H1 (cell line): Measurements from ENCODE around the gene GNAT1. TPM values are rescaled to one million over a fixed set of nuclear protein-coding genes. Genes with fewer than 3 reads are reported as not detected.

Experiments
- CTCF ChIA-PET: fragments of 300-600 bp; sonication (Branson Sonifier 250); formaldehyde crosslinking; loops from one replicate; lab custom pipeline; 2021; ENCODE audit not compliant: partially characterized antibody; lab: Charles Lee
- POLR2A ChIA-PET: fragments of 300-600 bp; sonication (Branson Sonifier 250); formaldehyde crosslinking; loops from one replicate; lab custom pipeline; 2021; ENCODE audit warnings: inconsistent platforms; ENCODE audit not compliant: partially characterized antibody; lab: Charles Lee
- DNase-seq, 2 experiments: peaks; one replicate each; pipeline versions ENCODE4 v3.0.0 to v3.0.0-alpha.2; 2010 to 2022; ENCODE audit warnings: low spot score in 2 of 2, low read depth in 1 of 2, mixed read lengths in 1 of 2
- FAIRE-seq: peaks from 2 replicates; lab custom pipeline; 2011; peaks lifted over from hg19 to GRCh38; lab: Jason Lieb, UNC
- H2AFZ ChIP-seq: 2 replicates; pipeline ENCODE4 v1.8.1; 2012; ENCODE audit warnings: low read length, inconsistent platforms
- H2AK5ac ChIP-seq: 2 replicates; pipeline ENCODE4 v1.6.1; 2013; ENCODE audit warnings: low read depth, low read length
- H2BK120ac ChIP-seq: replicated peaks from 2 replicates; pipeline ENCODE3; 2013; ENCODE audit warnings: low read depth, low read length, inconsistent platforms
- H2BK12ac ChIP-seq: 2 replicates; pipeline ENCODE4 v1.6.1; 2013; ENCODE audit warnings: low read depth, low read length
- H2BK15ac ChIP-seq: 2 replicates; pipeline ENCODE4 v1.6.1; 2013; ENCODE audit warnings: low read length
- H2BK20ac ChIP-seq: 2 replicates; pipeline ENCODE4 v1.6.1; 2013; ENCODE audit warnings: low read length
- H2BK5ac ChIP-seq: 2 replicates; pipeline ENCODE4 v1.6.1; 2013; ENCODE audit warnings: low read depth, low read length
- H3K14ac ChIP-seq: 2 replicates; pipeline ENCODE4 v1.6.1; 2013; ENCODE audit warnings: inconsistent platforms; ENCODE audit not compliant: insufficient read length
- H3K18ac ChIP-seq: 2 replicates; pipeline ENCODE4 v1.6.1; 2013; ENCODE audit warnings: low read length; ENCODE audit errors: extremely low read depth
- H3K23ac ChIP-seq: 2 replicates; pipeline ENCODE4 v1.6.1; 2013; ENCODE audit warnings: inconsistent platforms; ENCODE audit not compliant: insufficient read length
- H3K23me2 ChIP-seq: 2 replicates; pipeline ENCODE4 v1.6.1; 2013; ENCODE audit warnings: low read depth, low read length
- H3K27ac ChIP-seq: 2 replicates; pipeline ENCODE4 v1.6.1; 2011; ENCODE audit warnings: low read depth, low read length, inconsistent platforms
- H3K27me3 ChIP-seq, 4 experiments: replicated peaks in 1 of 4; 1 replicate in 1 of 4; 2 replicates in 3 of 4; pipeline versions ENCODE4 v1.6.1 to v1.8.1; 2011 to 2013; ENCODE audit warnings: low read length in 3 of 4, mild to moderate bottlenecking in 3 of 4, inconsistent platforms in 2 of 4, mixed read lengths in 2 of 4, moderate library complexity in 1 of 4; ENCODE audit not compliant: control insufficient read depth in 3 of 4, insufficient read depth in 3 of 4; ENCODE audit errors: extremely low read depth in 1 of 4
- H3K36me3 ChIP-seq, 4 experiments: 2 replicates each; pipeline versions ENCODE4 v1.6.1 to v1.8.1; 2011 to 2013; ENCODE audit warnings: mild to moderate bottlenecking in 4 of 4, low read length in 3 of 4, moderate library complexity in 2 of 4, control low read depth in 1 of 4, inconsistent platforms in 1 of 4; ENCODE audit not compliant: insufficient read depth in 4 of 4, control insufficient read depth in 2 of 4
- H3K4ac ChIP-seq: replicated peaks from 2 replicates; pipeline ENCODE3; 2013; ENCODE audit warnings: low read length, low read depth, mixed read lengths, inconsistent platforms; ENCODE audit not compliant: insufficient read length
- H3K4me1 ChIP-seq, 4 experiments: replicated peaks in 1 of 4; 1 replicate in 1 of 4; 2 replicates in 3 of 4; pipeline versions ENCODE4 v1.6.1 to v1.8.1; 2011 to 2013; ENCODE audit warnings: low read length in 3 of 4, inconsistent platforms in 2 of 4, mixed read lengths in 1 of 4; ENCODE audit not compliant: insufficient read depth in 4 of 4, control insufficient read depth in 3 of 4
- H3K4me2 ChIP-seq, 2 experiments: 2 replicates each; pipeline versions ENCODE4 v1.6.1 to v1.8.1; 2011 to 2013; ENCODE audit warnings: low read depth in 2 of 2, low read length in 2 of 2, control low read depth in 1 of 2, inconsistent platforms in 1 of 2, mild to moderate bottlenecking in 1 of 2; ENCODE audit not compliant: insufficient read depth in 1 of 2
- H3K4me3 ChIP-seq, 4 experiments: fragments of 200-600, 300-600 bp in 1 of 4; sonication (generic), shearing (Covaris generic), sonication (Bioruptor Twin) in 1 of 4; 2 replicates each; pipeline versions ENCODE4 v1.5.1 to v1.8.1; 2011 to 2016; ENCODE audit warnings: low read length in 4 of 4, low read depth in 3 of 4, control low read depth in 2 of 4, inconsistent platforms in 2 of 4, mild to moderate bottlenecking in 2 of 4, mixed read lengths in 1 of 4, moderate library complexity in 1 of 4; ENCODE audit not compliant: insufficient read depth in 2 of 4; ENCODE audit errors: extremely low read depth in 1 of 4
- H3K56ac ChIP-seq: replicated peaks from 2 replicates; pipeline ENCODE3; 2013; ENCODE audit warnings: low read depth, mild to moderate bottlenecking, mixed read lengths, low read length, inconsistent platforms; ENCODE audit not compliant: insufficient read length
- H3K79me1 ChIP-seq: 2 replicates; pipeline ENCODE4 v1.6.1; 2013; ENCODE audit warnings: low read depth, low read length, control low read depth
- H3K79me2 ChIP-seq, 2 experiments: 2 replicates each; pipeline versions ENCODE4 v1.6.1 to v1.8.1; 2012 to 2013; ENCODE audit warnings: low read length in 2 of 2, mild to moderate bottlenecking in 2 of 2, inconsistent platforms in 1 of 2; ENCODE audit not compliant: insufficient read depth in 2 of 2, control insufficient read depth in 1 of 2
- H3K9ac ChIP-seq, 4 experiments: replicated peaks in 1 of 4; 1 replicate in 1 of 4; 2 replicates in 3 of 4; pipeline versions ENCODE4 v1.6.1 to v1.8.1; 2011 to 2013; ENCODE audit warnings: low read depth in 3 of 4, low read length in 3 of 4, control low read depth in 2 of 4, mild to moderate bottlenecking in 2 of 4, moderate library complexity in 2 of 4, inconsistent platforms in 1 of 4; ENCODE audit errors: extremely low read depth in 1 of 4
- H3K9me3 ChIP-seq, 2 experiments: 2 replicates each; pipeline versions ENCODE4 v1.6.1 to v1.8.1; 2012 to 2013; ENCODE audit warnings: mild to moderate bottlenecking in 2 of 2, moderate library complexity in 2 of 2, control low read depth in 1 of 2, inconsistent platforms in 1 of 2, low read depth in 1 of 2, low read length in 1 of 2, mixed read lengths in 1 of 2; ENCODE audit not compliant: insufficient read depth in 2 of 2
- H4K20me1 ChIP-seq, 2 experiments: replicated peaks in 1 of 2; 2 replicates each; pipeline versions ENCODE3 to v1.8.1; 2011 to 2013; ENCODE audit warnings: inconsistent platforms in 2 of 2, low read length in 2 of 2, mild to moderate bottlenecking in 1 of 2; ENCODE audit not compliant: insufficient read depth in 2 of 2, control insufficient read depth in 1 of 2
- H4K5ac ChIP-seq: 2 replicates; pipeline ENCODE4 v1.6.1; 2013; ENCODE audit warnings: low read length, low read depth, mixed read lengths, inconsistent platforms; ENCODE audit not compliant: insufficient read length
- H4K8ac ChIP-seq: 2 replicates; pipeline ENCODE4 v1.8.0; 2013; ENCODE audit warnings: mild to moderate bottlenecking, moderate library complexity, low read length, inconsistent platforms; ENCODE audit not compliant: insufficient read depth; ENCODE audit errors: extremely low read depth
- H4K91ac ChIP-seq: replicated peaks from 2 replicates; pipeline ENCODE3; 2013; ENCODE audit warnings: low read length, mixed read lengths, inconsistent platforms; ENCODE audit not compliant: insufficient read length
- EZH2 ChIP-seq: fragments of 200-600 bp; sonication (generic); IDR thresholded peaks from 2 replicates; pipeline ENCODE4 v1.7.1; 2012; ENCODE audit warnings: low read depth, mild to moderate bottlenecking, moderate library complexity, low read length, inconsistent platforms; ENCODE audit not compliant: severe bottlenecking
- FOSL1 ChIP-seq: IDR thresholded peaks from 2 replicates; pipeline ENCODE4 v1.6.1; 2011; ENCODE audit warnings: mild to moderate bottlenecking, low read depth, low read length, moderate library complexity; ENCODE audit not compliant: insufficient read depth
- HDAC2 ChIP-seq, 2 experiments: fragments of 300-600 bp in 1 of 2; sonication (generic) in 1 of 2; IDR thresholded peaks; 2 replicates each; pipeline ENCODE4 v1.6.1; 2011 to 2012; ENCODE audit warnings: low read depth in 2 of 2, low read length in 2 of 2, mild to moderate bottlenecking in 2 of 2, moderate library complexity in 2 of 2, borderline replicate concordance in 1 of 2, inconsistent platforms in 1 of 2
- POU5F1 ChIP-seq: IDR thresholded peaks from 2 replicates; pipeline ENCODE4 v1.6.1; 2011; ENCODE audit warnings: low read depth, mild to moderate bottlenecking, low read length, moderate library complexity
- RAD21 ChIP-seq, 2 experiments: IDR thresholded peaks in 1 of 2; conservative IDR thresholded peaks in 1 of 2; 2 replicates each; pipeline ENCODE4 v1.6.1; 2011; ENCODE audit warnings: low read depth in 2 of 2, low read length in 2 of 2, improper control_type of control experiment in 1 of 2, inconsistent platforms in 1 of 2, mild to moderate bottlenecking in 1 of 2, moderate library complexity in 1 of 2
- RFX5 ChIP-seq: IDR thresholded peaks from 2 replicates; pipeline ENCODE4 v1.6.1; 2011; ENCODE audit warnings: low read depth, low read length, improper control_type of control experiment, borderline replicate concordance
- SP2 ChIP-seq: IDR thresholded peaks from 2 replicates; pipeline ENCODE4 v1.6.1; 2012; ENCODE audit warnings: mild to moderate bottlenecking, low read length, inconsistent platforms
- SRF ChIP-seq: IDR thresholded peaks from 2 replicates; pipeline ENCODE4 v1.6.1; 2011; ENCODE audit warnings: mild to moderate bottlenecking, low read depth, low read length, moderate library complexity
- TAF7 ChIP-seq: optimal IDR thresholded peaks from 2 replicates; pipeline ENCODE3; 2011; ENCODE audit warnings: low read depth, mild to moderate bottlenecking, inconsistent platforms, low read length, moderate library complexity, borderline replicate concordance
- WGBS, 2 experiments: shearing (Covaris generic) in 1 of 2; methylation state at CpG; one replicate each; pipeline versions ENCODE4 v1.1.6 to v1.1.7; 2013 to 2015; ENCODE audit warnings: low lambda C conversion rate in 2 of 2, mixed read lengths in 2 of 2, inconsistent platforms in 1 of 2, low coverage in 1 of 2, missing lambda C conversion rate in 1 of 2; ENCODE audit not compliant: insufficient replicate concordance in 2 of 2, insufficient coverage in 1 of 2, insufficient read length in 1 of 2; ENCODE audit errors: extremely low coverage in 1 of 2, missing lambda C conversion rate in 1 of 2; 5-methylcytosine and 5-hydroxymethylcytosine counted together
- polyA plus RNA-seq, 7 experiments: library from polyadenylated mRNA; depleted of rRNA in 3 of 7; stranded (reverse) in 5 of 7; unstranded in 2 of 7; fragments of >200 nt in 5 of 7; fragments of 200-250 nt in 2 of 7; gene quantifications; 1 replicate in 5 of 7; 2 replicates in 1 of 7; 4 replicates in 1 of 7; pipeline versions ENCODE4 v1.2.1 to v1.2.3, GENCODE V29; 2011 to 2013; ENCODE audit warnings: missing spikeins in 2 of 7, mixed read lengths in 2 of 7
- total RNA-seq: library from RNA; stranded (reverse); fragmentation: NEBNext Ultra II Directional; extraction: Animal tissue kit (Norgen Biotek cat#: 25700); gene quantifications from 2 replicates; pipeline ENCODE4 v1.2.1, GENCODE V29; 2021
- TF ChIP-seq, protein P1 (sequence below): IDR thresholded peaks from 2 replicates; pipeline ENCODE4 v1.6.1; 2012; ENCODE audit warnings: inconsistent platforms

The GNAT1 gene
- total and polyA plus RNA-seq, 2 of the 8 experiments (the other 6 are each of a cell fraction or from before 2014, with no cell fraction given) = 0.08 TPM; not detected in 1

DNA sequence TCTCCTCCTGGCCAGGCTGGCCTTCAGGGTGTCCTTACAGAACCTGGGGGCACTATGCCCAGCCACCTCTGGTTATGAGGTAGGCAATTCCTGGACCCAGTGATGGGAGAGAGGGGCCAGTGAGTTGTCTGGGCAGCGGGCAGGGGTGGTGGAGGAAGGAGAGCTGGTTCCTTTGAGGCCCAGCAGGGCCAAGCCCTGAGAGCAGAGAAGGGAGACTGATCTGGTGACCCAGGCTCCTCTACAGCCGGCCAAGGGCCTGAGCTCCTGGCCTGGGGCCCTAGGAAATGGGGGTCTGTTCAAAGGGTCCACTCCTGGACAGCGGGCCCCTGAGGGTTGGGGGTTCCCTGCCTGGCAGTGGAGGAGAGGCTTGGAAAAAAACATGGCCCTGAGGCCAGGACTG is 21.6 kb downstream of the GNAT1 start:
- 0 out of 2 replicates have a peak overlapping the region, but pooled peaks have one; percentile 61 for H2BK15ac ChIP-seq
- H3K9me3 ChIP-seq = no peaks in the 10 kb centered on the region
- H3K23me2 ChIP-seq = no peaks in the 10 kb centered on the region
- ChIA-PET CTCF (interaction anchor here (0.8 to 48.1 kb wide), 10 partner anchors 7 to 222 kb away, joined by 3 to 2149 read pairs (median 10); partner anchors contain the start of genes GNAI2, GNAT1, LSMEM2 and SEMA3B), POLR2A (interaction anchor here (1.2 kb wide), 1 partner anchor 9 kb away, joined by 3 read pairs; no protein-coding TSS in a partner anchor)
- FAIRE-seq (no peak), DNase-seq (no peak)
- no peak overlapping the region for H3K27ac ChIP-seq
- no peak overlapping the region for H3K56ac ChIP-seq
- 83% methylated on average over 2 of the region's 3 CpGs; no CpG with 5 or more reads in 1 of the 2 experiments for WGBS, 2 experiments
- H2AK5ac ChIP-seq = no peak overlapping the region
- no peak overlapping the region for H2AFZ ChIP-seq
- no peak overlapping the region for H3K4me2 ChIP-seq
- H3K4me1 ChIP-seq = peaks cover 0 to 23% (median 10%) of the 10 kb centered on the region in 4 experiments; a peak in 5 of 7 replicates
- no peak overlapping the region for H2BK12ac ChIP-seq
- peaks cover 0 to 3% (median 0%) of the 10 kb centered on the region in 4 experiments; a peak in 2 of 7 replicates for H3K27me3 ChIP-seq
- H3K4me3 ChIP-seq = no peak overlapping the region
- H2BK5ac ChIP-seq = no peak overlapping the region
- H3K18ac ChIP-seq = no peak overlapping the region
- no peak overlapping the region for H3K4ac ChIP-seq
- H3K36me3 ChIP-seq = no peaks in the 10 kb centered on the region
- no peak overlapping the region for H2BK120ac ChIP-seq
- H4K91ac ChIP-seq = no peak overlapping the region
- H4K20me1 ChIP-seq = no peaks in the 10 kb centered on the region
- H3K79me1 ChIP-seq = no peaks in the 10 kb centered on the region
- no peaks in the 10 kb centered on the region for H3K79me2 ChIP-seq
- H3K14ac ChIP-seq = no peak overlapping the region
- peak overlapping the region; percentile 23; the same call in 1 of the 2 replicates for H4K8ac ChIP-seq
- H4K5ac ChIP-seq = no peak overlapping the region
- no peak overlapping the region for H3K23ac ChIP-seq
- H3K9ac ChIP-seq = no peak overlapping the region
- H2BK20ac ChIP-seq = no peak overlapping the region
- TF ChIP-seq POU5F1 (no peak), EZH2 (no peak), SP2 (no peak), RAD21 (IDR thresholded peaks at IDR 0.05 in 1 of 2, conservative IDR thresholded peaks at IDR 0.05 in 1 of 2; ENCODE audit: low read depth in 2 of 2, low read length in 2 of 2) (no peak), RFX5 (no peak), HDAC2 (IDR thresholded peaks at IDR 0.05; ENCODE audit: borderline replicate concordance in 1 of 2, low read depth in 2 of 2, low read length in 2 of 2) (no peak), SRF (no peak), TAF7 (no peak), FOSL1 (no peak)
- TF ChIP-seq, protein P1, sequence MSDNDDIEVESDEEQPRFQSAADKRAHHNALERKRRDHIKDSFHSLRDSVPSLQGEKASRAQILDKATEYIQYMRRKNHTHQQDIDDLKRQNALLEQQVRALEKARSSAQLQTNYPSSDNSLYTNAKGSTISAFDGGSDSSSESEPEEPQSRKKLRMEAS = no peak
